Neural cell (in vitro differentiated cells): ENCODE data around the gene ALG10. TPM values are rescaled to one million over a fixed set of nuclear protein-coding genes. Genes with fewer than 3 reads are reported as not detected.

ENCODE experiments used
- H2AFZ ChIP-seq: fragments of 200-600, 300-800 bp; sonication (generic), shearing (Covaris generic); 2 replicates; pipeline ENCODE4 v1.6.0; 2014; ENCODE audit warnings: low read depth, mild to moderate bottlenecking, antibody characterized with exemption, low read length, moderate library complexity
- H3F3A ChIP-seq: fragments of 200-600 bp; shearing (Covaris generic); 2 replicates; pipeline ENCODE4 v1.6.1; 2016; ENCODE audit warnings: mild to moderate bottlenecking, moderate library complexity, mixed read lengths, antibody characterized with exemption, low read length; ENCODE audit not compliant: insufficient read depth, poor library complexity, severe bottlenecking
- H3K27ac ChIP-seq: fragments of 200-600, 300-800 bp; sonication (generic), shearing (Covaris generic); 2 replicates; pipeline ENCODE4 v1.5.1; 2014; ENCODE audit warnings: mild to moderate bottlenecking, low read length, moderate library complexity
- H3K27me3 ChIP-seq: fragments of 300-800, 200-600 bp; sonication (generic), shearing (Covaris generic); 2 replicates; pipeline ENCODE4 v1.6.0; 2014; ENCODE audit warnings: mild to moderate bottlenecking, low read depth, low read length, moderate library complexity; ENCODE audit not compliant: insufficient read depth
- H3K36me3 ChIP-seq: fragments of 300-800, 200-600 bp; sonication (generic), shearing (Covaris generic); 2 replicates; pipeline ENCODE4 v1.5.1; 2014; ENCODE audit warnings: mild to moderate bottlenecking, antibody characterized with exemption, low read length, moderate library complexity; ENCODE audit not compliant: insufficient read depth
- H3K4me2 ChIP-seq: fragments of 300-800, 200-600 bp; sonication (generic), shearing (Covaris generic); 2 replicates; pipeline ENCODE4 v1.6.0; 2014; ENCODE audit warnings: mild to moderate bottlenecking, low read length
- H3K4me3 ChIP-seq: fragments of 300-800, 200-600 bp; sonication (generic), shearing (Covaris generic); 2 replicates; pipeline ENCODE4 v1.5.1; 2014; ENCODE audit warnings: mild to moderate bottlenecking, low read length, moderate library complexity
- H3K79me2 ChIP-seq: fragments of 200-600 bp; shearing (Covaris generic); replicated peaks from 2 replicates; pipeline ENCODE4 v1.6.0; 2014; ENCODE audit warnings: mild to moderate bottlenecking, low read length, moderate library complexity; ENCODE audit not compliant: insufficient read depth
- H3K9ac ChIP-seq: fragments of 300-800, 200-600 bp; sonication (generic), shearing (Covaris generic); 2 replicates; pipeline ENCODE4 v1.6.1; 2016; ENCODE audit warnings: mild to moderate bottlenecking, low read length, mixed read lengths
- H3K9me2 ChIP-seq: fragments of 200-600 bp; shearing (Covaris generic); 2 replicates; pipeline ENCODE4 v1.6.1; 2016; ENCODE audit warnings: mild to moderate bottlenecking, low read length, mixed read lengths; ENCODE audit not compliant: insufficient read depth
- H3K9me3 ChIP-seq: fragments of 200-600, 300-800 bp; sonication (generic), shearing (Covaris generic); 2 replicates; pipeline ENCODE4 v1.6.1; 2016; ENCODE audit warnings: mild to moderate bottlenecking, mixed run types, low read length, moderate library complexity, mixed read lengths
- H4K20me1 ChIP-seq: fragments of 200-600 bp; shearing (Covaris generic); 2 replicates; pipeline ENCODE4 v1.6.1; 2016; ENCODE audit warnings: mild to moderate bottlenecking, mixed run types; ENCODE audit not compliant: insufficient read depth
- EP300 ChIP-seq: fragments of 450-650 bp; conservative IDR thresholded peaks from 2 replicates; pipeline ENCODE4 v1.6.1; 2014; ENCODE audit warnings: antibody characterized with exemption, mild to moderate bottlenecking, moderate library complexity; ENCODE audit not compliant: poor library complexity, severe bottlenecking
- EZH2 ChIP-seq: fragments of 200-600, 300-800 bp; shearing (Covaris generic), sonication (generic); IDR thresholded peaks from 2 replicates; pipeline ENCODE4 v1.6.1; 2014; ENCODE audit warnings: antibody characterized with exemption, low read length, borderline replicate concordance, mild to moderate bottlenecking; ENCODE audit not compliant: insufficient read depth, poor library complexity, severe bottlenecking
- MXI1 ChIP-seq: fragments of 450-650 bp; conservative IDR thresholded peaks from 2 replicates; pipeline ENCODE4 v1.6.1; 2014; ENCODE audit warnings: antibody characterized with exemption, mild to moderate bottlenecking; ENCODE audit not compliant: poor library complexity, severe bottlenecking
- POLR2AphosphoS5 ChIP-seq: IDR thresholded peaks from 2 replicates; pipeline ENCODE4 v1.6.1; 2012
- RAD21 ChIP-seq: fragments of 450-650 bp; conservative IDR thresholded peaks from 2 replicates; pipeline ENCODE4 v1.6.1; 2014; ENCODE audit warnings: antibody characterized with exemption, mild to moderate bottlenecking, moderate library complexity
- SMC3 ChIP-seq: fragments of 450-650 bp; conservative IDR thresholded peaks from 2 replicates; pipeline ENCODE4 v1.6.1; 2014; ENCODE audit warnings: antibody characterized with exemption, mild to moderate bottlenecking, moderate library complexity; ENCODE audit not compliant: poor library complexity
- TAF1 ChIP-seq: IDR thresholded peaks from 2 replicates; pipeline ENCODE4 v1.6.1; 2012; ENCODE audit warnings: low read depth
- polyA plus RNA-seq: library from polyadenylated mRNA; depleted of rRNA; stranded (reverse); fragments of >200 nt; gene quantifications from 2 replicates; pipeline ENCODE4 v1.2.3, GENCODE V29; 2014
- small RNA-seq, 3 experiments: library from RNA; depleted of rRNA; stranded (forward); fragments of <200 nt; gene quantifications; one replicate each; pipeline ENCODE3, GENCODE V24; 2012
- TF ChIP-seq, protein P1 (sequence below): fragments of 450-650 bp; IDR thresholded peaks from 2 replicates; pipeline ENCODE4 v1.5.1; 2014; ENCODE audit warnings: antibody characterized with exemption, mild to moderate bottlenecking, moderate library complexity; ENCODE audit not compliant: poor library complexity, severe bottlenecking
- TF ChIP-seq, protein P2 (sequence below): IDR thresholded peaks from 2 replicates; pipeline ENCODE4 v1.6.1; 2012; ENCODE audit warnings: borderline replicate concordance

ALG10 gene
- polyA plus RNA-seq, 1 donor from 2014 or later = 12.8 TPM

DNA sequence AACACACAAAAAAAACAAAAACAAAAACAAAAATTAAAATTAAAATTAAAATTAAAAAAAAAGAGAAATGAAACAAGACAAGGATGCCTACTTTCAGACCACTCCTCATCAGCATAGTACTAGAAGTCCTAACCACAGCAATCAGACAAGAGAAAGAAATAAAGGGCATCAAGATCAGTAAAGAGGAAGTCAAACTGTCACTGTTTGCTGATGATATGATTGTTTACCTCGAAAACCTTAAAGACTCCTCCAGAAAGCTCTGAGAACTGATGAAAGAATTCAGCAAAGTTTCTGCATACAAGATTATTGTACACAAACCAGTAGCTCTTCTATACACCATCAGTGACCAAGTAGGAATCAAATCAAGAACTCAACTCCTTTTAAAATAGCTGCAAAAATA lies 29.2 kb downstream of the ALG10 start:
- no peaks in the 10 kb centered on the region for H3F3A ChIP-seq
- H4K20me1 ChIP-seq = no peaks in the 10 kb centered on the region
- no peaks in the 10 kb centered on the region for H3K36me3 ChIP-seq
- H3K9ac ChIP-seq = no peak overlapping the region
- no peaks in the 10 kb centered on the region for H3K79me2 ChIP-seq
- no peak overlapping the region for H3K4me2 ChIP-seq
- H3K9me3 ChIP-seq = no peaks in the 10 kb centered on the region
- no peak for TF ChIP-seq TAF1
- TF ChIP-seq EP300 = no peak
- no peak for TF ChIP-seq MXI1
- no peak for TF ChIP-seq SMC3
- no peak for TF ChIP-seq EZH2
- TF ChIP-seq, protein P1, sequence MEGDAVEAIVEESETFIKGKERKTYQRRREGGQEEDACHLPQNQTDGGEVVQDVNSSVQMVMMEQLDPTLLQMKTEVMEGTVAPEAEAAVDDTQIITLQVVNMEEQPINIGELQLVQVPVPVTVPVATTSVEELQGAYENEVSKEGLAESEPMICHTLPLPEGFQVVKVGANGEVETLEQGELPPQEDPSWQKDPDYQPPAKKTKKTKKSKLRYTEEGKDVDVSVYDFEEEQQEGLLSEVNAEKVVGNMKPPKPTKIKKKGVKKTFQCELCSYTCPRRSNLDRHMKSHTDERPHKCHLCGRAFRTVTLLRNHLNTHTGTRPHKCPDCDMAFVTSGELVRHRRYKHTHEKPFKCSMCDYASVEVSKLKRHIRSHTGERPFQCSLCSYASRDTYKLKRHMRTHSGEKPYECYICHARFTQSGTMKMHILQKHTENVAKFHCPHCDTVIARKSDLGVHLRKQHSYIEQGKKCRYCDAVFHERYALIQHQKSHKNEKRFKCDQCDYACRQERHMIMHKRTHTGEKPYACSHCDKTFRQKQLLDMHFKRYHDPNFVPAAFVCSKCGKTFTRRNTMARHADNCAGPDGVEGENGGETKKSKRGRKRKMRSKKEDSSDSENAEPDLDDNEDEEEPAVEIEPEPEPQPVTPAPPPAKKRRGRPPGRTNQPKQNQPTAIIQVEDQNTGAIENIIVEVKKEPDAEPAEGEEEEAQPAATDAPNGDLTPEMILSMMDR = no peak
- no peak for TF ChIP-seq POLR2AphosphoS5
- no peak for TF ChIP-seq RAD21
- TF ChIP-seq, protein P2, sequence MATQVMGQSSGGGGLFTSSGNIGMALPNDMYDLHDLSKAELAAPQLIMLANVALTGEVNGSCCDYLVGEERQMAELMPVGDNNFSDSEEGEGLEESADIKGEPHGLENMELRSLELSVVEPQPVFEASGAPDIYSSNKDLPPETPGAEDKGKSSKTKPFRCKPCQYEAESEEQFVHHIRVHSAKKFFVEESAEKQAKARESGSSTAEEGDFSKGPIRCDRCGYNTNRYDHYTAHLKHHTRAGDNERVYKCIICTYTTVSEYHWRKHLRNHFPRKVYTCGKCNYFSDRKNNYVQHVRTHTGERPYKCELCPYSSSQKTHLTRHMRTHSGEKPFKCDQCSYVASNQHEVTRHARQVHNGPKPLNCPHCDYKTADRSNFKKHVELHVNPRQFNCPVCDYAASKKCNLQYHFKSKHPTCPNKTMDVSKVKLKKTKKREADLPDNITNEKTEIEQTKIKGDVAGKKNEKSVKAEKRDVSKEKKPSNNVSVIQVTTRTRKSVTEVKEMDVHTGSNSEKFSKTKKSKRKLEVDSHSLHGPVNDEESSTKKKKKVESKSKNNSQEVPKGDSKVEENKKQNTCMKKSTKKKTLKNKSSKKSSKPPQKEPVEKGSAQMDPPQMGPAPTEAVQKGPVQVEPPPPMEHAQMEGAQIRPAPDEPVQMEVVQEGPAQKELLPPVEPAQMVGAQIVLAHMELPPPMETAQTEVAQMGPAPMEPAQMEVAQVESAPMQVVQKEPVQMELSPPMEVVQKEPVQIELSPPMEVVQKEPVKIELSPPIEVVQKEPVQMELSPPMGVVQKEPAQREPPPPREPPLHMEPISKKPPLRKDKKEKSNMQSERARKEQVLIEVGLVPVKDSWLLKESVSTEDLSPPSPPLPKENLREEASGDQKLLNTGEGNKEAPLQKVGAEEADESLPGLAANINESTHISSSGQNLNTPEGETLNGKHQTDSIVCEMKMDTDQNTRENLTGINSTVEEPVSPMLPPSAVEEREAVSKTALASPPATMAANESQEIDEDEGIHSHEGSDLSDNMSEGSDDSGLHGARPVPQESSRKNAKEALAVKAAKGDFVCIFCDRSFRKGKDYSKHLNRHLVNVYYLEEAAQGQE = no peak
- no peak overlapping the region for H3K27ac ChIP-seq
- no peaks in the 10 kb centered on the region for H3K9me2 ChIP-seq
- H3K4me3 ChIP-seq = no peak overlapping the region
- no peaks in the 10 kb centered on the region for H3K27me3 ChIP-seq
- H2AFZ ChIP-seq = no peak overlapping the region

GRCh38 chr12:34054938-34055337 lies 32.6 kb downstream of the ALG10 start:
- H3K27me3 ChIP-seq = no peaks in the 10 kb centered on the region
- no peak overlapping the region for H3K9ac ChIP-seq
- H3K9me2 ChIP-seq = no peaks in the 10 kb centered on the region
- H3K4me3 ChIP-seq = no peak overlapping the region
- no peak overlapping the region for H3K4me2 ChIP-seq
- no peaks in the 10 kb centered on the region for H3K36me3 ChIP-seq
- no peaks in the 10 kb centered on the region for H3F3A ChIP-seq
- H2AFZ ChIP-seq = no peak overlapping the region
- no peak overlapping the region for H3K27ac ChIP-seq
- H3K79me2 ChIP-seq = no peaks in the 10 kb centered on the region
- TF ChIP-seq, protein P1 = no peak
- no peaks in the 10 kb centered on the region for H4K20me1 ChIP-seq
- H3K9me3 ChIP-seq = no peaks in the 10 kb centered on the region

Small RNA genes within 50 kb of the gene (small RNA-seq; reads per million reads assigned to genes)
- 0 to 1.2 (median 0) reads per million in 3 experiments for gene RF00019
